Measurements from ENCODE around the gene C14orf119.

The C14orf119 gene

DNA sequence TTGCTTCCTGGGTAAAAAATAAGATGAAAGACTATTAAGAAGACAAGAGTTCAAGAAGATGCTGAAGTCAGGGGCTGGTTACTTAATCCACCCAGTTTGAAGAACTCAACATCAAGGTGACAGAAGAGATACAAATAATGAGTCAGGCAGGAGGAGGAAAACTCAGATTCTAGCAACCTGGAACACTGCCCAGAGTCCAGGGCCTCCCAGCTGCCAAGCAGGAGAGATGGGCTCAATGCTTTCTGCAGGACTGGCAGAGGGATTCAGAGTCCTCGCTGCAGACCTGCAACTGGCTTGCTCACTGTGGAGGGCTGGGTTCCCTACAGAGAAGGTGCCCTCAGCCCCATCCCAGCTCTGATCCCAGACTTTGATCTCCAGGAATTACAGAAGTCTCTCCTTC lies 52.4 kb downstream of the C14orf119 start:
- no peak for DNase-seq (ENCODE audit: low read depth in 1 of 2, low spot score in 1 of 2)

DNA sequence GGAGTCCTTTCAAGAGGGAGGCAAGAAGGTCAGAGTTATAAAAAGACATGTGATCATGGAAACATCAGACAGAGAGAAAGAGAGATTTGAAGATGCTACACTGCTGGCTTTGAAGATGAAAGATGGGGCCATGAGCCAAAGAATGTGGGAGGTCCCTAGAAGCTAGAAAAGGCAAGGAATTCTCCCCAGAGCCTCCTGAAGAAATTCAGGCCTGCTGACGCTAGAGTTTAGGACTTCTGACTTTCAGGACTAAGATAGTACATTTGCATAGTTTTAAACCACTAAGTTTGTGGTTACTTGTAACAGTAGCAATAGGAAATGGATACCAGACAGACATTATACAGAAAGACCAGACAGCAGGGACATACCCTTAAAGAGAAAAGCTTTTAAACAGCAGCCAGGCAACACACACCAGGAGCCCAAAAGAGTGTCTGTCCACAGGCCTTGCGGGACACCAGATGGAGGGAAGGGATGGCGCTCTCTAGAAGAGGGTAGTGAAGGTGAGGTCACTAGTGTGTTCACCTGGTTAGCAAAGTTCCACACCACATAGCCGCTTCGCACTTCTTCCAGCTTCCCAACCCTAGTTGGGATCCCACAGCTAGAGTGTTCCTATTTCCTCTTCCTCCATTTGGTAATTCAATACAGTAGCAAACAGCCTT lies 53.4 kb downstream of the C14orf119 start:
- DNase-seq (ENCODE audit: low read depth in 1 of 2, low spot score in 1 of 2) = no peak

DNA sequence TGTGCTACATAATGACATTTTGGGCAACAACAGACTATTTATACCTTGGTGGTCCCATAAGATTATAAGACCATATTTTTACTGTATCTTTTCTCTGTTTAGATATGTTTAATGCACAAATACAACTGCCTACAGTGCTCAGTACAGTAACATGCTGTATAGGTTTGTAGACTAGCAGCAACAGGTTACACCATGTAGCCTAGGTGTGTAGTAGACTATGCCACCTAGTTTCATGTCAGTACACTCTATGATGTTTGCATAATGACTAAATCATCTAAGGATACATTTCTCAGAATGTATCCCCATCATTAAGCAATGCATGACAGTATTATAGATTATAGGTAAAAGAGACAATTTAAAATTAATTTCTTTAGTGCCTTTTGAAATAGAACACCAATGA lies 54.4 kb downstream of the C14orf119 start:
- no peak for DNase-seq (ENCODE audit: low read depth in 1 of 2, low spot score in 1 of 2)

Data from stimulated activated CD4-positive, alpha-beta T cell treated with anti-CD3 and anti-CD28 coated beads, Interleukin-15, amount 100 ng/mL, for 1 hour (primary cell).